MM.1S (cell line): ENCODE measurements around the gene NCAM2.

Experiments
- CTCF ChIP-seq: fragments of 300-600 bp; sonication (generic); IDR thresholded peaks from 2 replicates; pipeline ENCODE4 v1.5.1; 2016; ENCODE audit warnings: antibody characterized with exemption, low read length, mixed read lengths
- EZH2phosphoT487 ChIP-seq: fragments of 300-600 bp; sonication (generic); IDR thresholded peaks from 2 replicates; pipeline ENCODE4 v1.6.1; 2018; ENCODE audit warnings: antibody characterized with exemption, low read length

GRCh38 chr21:21464684-21465083 is 466.5 kb downstream of the NCAM2 start:
- TF ChIP-seq CTCF, result no peak
- TF ChIP-seq EZH2phosphoT487, result no peak
